GM12801 (cell line): ENCODE measurements around the gene ETV5.

Experiments
- CTCF ChIP-seq: IDR thresholded peaks from one replicate; pipeline ENCODE4 v1.5.1; 2011; ENCODE audit warnings: control low read depth; ENCODE audit not compliant: insufficient read length; ENCODE audit errors: extremely low read depth

ETV5 gene

DNA sequence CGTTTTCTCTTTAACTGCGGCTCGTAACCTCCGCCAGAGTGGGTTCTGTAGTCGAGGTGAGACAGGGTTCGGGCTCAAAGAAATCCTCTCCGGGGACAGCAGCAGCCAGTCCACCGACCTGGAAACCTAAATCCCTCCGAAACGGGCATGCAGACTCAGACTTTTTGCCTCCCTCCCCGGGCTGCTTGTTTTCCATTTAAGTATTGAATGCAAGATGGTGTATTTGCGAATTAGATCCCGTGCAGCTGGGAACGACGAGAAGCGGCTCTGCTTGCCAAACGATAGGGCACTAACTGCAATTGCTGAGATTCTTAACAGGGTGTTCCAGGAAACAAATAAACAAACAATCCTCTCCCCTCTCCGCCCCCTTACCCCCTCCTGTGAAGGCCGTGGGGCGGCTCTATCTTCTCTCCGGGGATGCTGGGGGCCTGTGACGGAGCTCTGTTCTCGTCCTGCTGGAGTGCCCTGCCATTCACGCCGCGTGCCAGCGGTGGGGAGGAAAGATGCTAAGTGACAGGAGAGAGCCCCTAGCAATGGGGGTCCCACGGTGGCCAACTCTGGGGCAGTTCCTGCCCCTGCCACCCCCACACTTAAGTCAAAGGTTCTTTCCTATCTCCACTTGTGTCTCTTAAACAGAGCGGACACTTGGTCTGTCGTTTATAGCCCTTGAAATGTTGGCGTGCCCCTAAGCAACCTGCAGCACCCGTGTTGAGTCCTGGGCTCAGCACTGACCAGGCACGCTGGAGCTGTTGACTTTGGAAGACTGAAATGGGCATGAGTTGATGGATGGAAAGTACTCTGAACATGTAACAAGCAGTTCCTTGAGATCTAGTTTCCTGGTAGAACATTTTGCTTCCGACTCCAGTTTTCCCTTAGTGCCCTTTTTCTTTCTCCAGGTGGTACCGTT is 1.3 kb upstream of the ETV5 start:
- no peak for TF ChIP-seq CTCF

DNA sequence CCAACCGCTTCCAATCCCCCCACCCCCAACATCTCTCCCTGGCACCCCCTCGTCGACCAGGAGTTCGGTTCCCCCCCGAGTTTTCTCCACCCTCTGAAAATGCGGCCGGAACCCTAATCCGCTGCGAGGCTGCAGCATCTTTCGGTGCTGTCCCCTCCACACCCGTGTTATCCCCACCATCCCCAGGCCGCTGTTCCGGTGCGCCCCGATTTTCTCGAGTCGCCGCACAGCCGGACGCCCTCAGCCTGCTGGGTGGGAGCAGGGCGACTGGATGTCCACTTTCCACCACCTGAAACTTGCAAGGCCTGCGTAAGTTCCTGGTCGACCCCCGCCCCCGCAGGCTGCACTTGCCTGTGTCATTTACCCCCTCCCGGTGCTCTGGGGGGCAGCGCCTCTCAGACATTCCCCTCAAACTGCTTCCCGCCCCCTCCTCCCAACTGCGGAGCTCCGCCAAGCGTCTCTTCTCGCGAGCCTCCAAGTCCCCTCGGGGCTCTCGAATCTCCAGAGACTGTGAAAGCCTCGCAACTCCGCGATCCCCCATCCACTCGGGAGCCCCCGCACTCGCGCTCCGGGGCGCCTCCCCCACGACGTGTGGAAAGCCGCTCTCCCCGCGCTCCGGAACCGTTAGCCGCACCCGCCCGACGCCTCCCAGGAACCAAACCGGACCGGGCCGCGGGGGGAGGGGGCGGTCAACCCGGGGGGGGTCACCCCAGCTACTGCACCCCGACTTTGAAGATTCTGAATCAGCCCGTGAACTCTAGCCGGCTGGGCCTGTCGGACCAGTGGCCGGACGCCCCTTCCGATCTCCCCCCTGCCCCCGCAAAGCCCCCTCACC is 566 bp downstream of the ETV5 start:
- TF ChIP-seq CTCF = no peak

- no peak for TF ChIP-seq CTCF
These were observed 1.4 kb downstream of the ETV5 start for GRCh38 chr3:186107215-186108105.

DNA sequence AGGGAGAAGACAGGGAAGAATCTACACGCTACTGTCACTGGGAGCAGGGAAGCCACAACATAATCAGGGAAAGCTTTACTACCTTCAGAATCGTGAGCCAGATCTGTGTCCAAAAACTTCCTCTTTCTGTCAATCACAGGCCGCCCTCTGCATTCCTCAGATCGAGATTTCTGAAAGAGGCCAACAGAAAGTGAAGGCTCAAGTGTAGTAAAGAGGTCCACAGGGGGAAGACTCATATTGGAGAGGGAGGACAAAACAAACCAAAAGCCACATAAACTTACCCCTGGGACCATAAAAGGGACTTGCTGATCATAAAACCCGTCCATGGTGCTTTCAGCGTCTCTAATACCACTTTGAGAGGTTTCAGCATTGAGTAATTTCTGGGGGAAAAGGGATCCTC is 3.3 kb downstream of the ETV5 start:
- no peak for TF ChIP-seq CTCF

- no peak for TF ChIP-seq CTCF
These were observed 6.2 kb downstream of the ETV5 start for GRCh38 chr3:186102687-186103086.

DNA sequence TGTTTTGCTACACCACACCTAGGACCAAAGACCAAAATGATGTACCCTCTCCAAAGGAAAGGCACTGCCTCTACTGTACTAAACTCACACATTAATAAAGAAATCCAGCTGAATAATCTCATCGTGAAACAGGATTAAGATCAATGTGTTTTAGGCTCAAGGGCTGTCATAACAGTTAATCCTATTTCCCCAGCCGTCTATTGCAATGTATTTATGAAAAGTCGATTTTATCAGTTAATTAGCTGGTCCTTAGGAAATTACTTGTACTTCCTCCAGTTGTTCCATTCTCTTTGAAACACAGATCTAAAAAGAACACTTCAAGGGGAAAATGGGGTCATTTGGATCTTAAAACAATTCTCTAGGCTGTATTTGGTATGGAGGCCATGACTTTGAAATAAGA is 8.5 kb downstream of the ETV5 start:
- no peak for TF ChIP-seq CTCF
